Measurements from ENCODE around the gene NRCAM. TPM values are rescaled to one million over a fixed set of nuclear protein-coding genes. Genes with fewer than 3 reads are reported as not detected.

Gene NRCAM
- total and polyA plus RNA-seq, 2 of the 8 experiments (the other 6 are each of a cell fraction or from before 2014, with no cell fraction given) = 2.7 to 3.8 TPM

DNA sequence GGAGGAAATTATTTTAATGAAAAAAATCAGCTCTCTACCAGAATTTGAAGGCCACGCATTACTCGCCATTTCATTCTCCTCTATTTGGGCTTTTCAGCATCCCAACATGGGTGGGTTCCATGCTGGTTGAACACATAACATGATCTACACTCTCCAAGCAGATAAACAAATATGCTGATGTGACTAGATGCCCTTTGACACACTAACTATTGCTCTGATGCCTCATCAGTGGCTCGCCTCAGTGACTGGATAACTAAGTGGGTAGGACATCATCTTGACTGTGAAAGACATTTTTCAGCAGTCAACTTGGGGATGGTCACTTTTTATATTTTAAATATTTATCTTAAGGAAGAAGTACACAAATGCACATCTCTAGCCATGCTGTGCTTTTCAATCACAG, 212.1 kb downstream of the NRCAM start:
- no peak for FAIRE-seq

More for the DNA sequence above, 212.1 kb downstream of the NRCAM start:
- no peak overlapping the region for H3K4ac ChIP-seq (replicated peaks; ENCODE audit: insufficient read length, low read depth, low read length)
- no peaks in the 10 kb centered on the region for H3K23me2 ChIP-seq (ENCODE audit: low read depth, low read length)
- H3K79me1 ChIP-seq (ENCODE audit: low read depth, low read length) = no peaks in the 10 kb centered on the region
- H3K27me3 ChIP-seq (replicated peaks in 1 of 4; ENCODE audit: control insufficient read depth in 3 of 4, extremely low read depth in 1 of 4, insufficient read depth in 3 of 4, low read length in 3 of 4) = no peaks in the 10 kb centered on the region
- no peak overlapping the region for H2BK15ac ChIP-seq (ENCODE audit: low read length)
- H4K20me1 ChIP-seq (replicated peaks in 1 of 2; ENCODE audit: control insufficient read depth in 1 of 2, insufficient read depth in 2 of 2, low read length in 2 of 2) = no peaks in the 10 kb centered on the region
- H2BK12ac ChIP-seq (ENCODE audit: low read depth, low read length) = no peak overlapping the region
- TF ChIP-seq, protein P1, sequence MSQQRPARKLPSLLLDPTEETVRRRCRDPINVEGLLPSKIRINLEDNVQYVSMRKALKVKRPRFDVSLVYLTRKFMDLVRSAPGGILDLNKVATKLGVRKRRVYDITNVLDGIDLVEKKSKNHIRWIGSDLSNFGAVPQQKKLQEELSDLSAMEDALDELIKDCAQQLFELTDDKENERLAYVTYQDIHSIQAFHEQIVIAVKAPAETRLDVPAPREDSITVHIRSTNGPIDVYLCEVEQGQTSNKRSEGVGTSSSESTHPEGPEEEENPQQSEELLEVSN (IDR thresholded peaks at IDR 0.05) = no peak
- no peak for TF ChIP-seq JUND (IDR thresholded peaks at IDR 0.05; ENCODE audit: low read length)
- no peak for TF ChIP-seq HDAC6 (IDR thresholded peaks at IDR 0.05; ENCODE audit: low read depth, low read length)
- TF ChIP-seq MAFK (IDR thresholded peaks at IDR 0.05; ENCODE audit: low read depth, low read length) = no peak
- TF ChIP-seq SP2 (IDR thresholded peaks at IDR 0.05; ENCODE audit: low read length) = no peak
- no peak for TF ChIP-seq NANOG (IDR thresholded peaks at IDR 0.05; ENCODE audit: insufficient read depth, low read depth, low read length, poor library complexity, severe bottlenecking)
- no peak for TF ChIP-seq PHF8 (conservative IDR thresholded peaks at IDR 0.05; ENCODE audit: low read depth, low read length)
- no peak for TF ChIP-seq SIRT6 (IDR thresholded peaks at IDR 0.05; ENCODE audit: low read length)
- TF ChIP-seq, protein P2, sequence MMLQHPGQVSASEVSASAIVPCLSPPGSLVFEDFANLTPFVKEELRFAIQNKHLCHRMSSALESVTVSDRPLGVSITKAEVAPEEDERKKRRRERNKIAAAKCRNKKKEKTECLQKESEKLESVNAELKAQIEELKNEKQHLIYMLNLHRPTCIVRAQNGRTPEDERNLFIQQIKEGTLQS (IDR thresholded peaks at IDR 0.05; ENCODE audit: insufficient read depth, low read depth, low read length) = no peak
- 96% methylated on average over 3 of the region's 3 CpGs; no CpG with 5 or more reads in 1 of the 2 experiments for WGBS, 2 experiments (ENCODE audit: extremely low coverage in 1 of 2, insufficient coverage in 1 of 2, insufficient read length in 1 of 2, insufficient replicate concordance in 2 of 2, low coverage in 1 of 2, low lambda C conversion rate in 2 of 2, missing lambda C conversion rate in 1 of 2)
- H4K8ac ChIP-seq (ENCODE audit: extremely low read depth, insufficient read depth, low read length) = no peak overlapping the region
- H3K4me2 ChIP-seq (ENCODE audit: insufficient read depth in 1 of 2, low read depth in 2 of 2, low read length in 2 of 2) = no peak overlapping the region
- H3K9ac ChIP-seq (replicated peaks in 1 of 4; ENCODE audit: extremely low read depth in 1 of 4, low read depth in 3 of 4, low read length in 3 of 4) = no peak overlapping the region
- H2AFZ ChIP-seq (ENCODE audit: low read length) = no peak overlapping the region
- no peak overlapping the region for H3K27ac ChIP-seq (ENCODE audit: low read depth, low read length)
- no peaks in the 10 kb centered on the region for H3K36me3 ChIP-seq (ENCODE audit: control insufficient read depth in 2 of 4, insufficient read depth in 4 of 4, low read length in 3 of 4)
- no peak overlapping the region for H2AK5ac ChIP-seq (ENCODE audit: low read depth, low read length)
- H3K9me3 ChIP-seq (ENCODE audit: insufficient read depth in 2 of 2, low read depth in 1 of 2, low read length in 1 of 2) = no peaks in the 10 kb centered on the region
- no peak overlapping the region for H3K14ac ChIP-seq (ENCODE audit: insufficient read length)
- H2BK20ac ChIP-seq (ENCODE audit: low read length) = no peak overlapping the region
- H3K4me3 ChIP-seq (ENCODE audit: extremely low read depth in 1 of 4, insufficient read depth in 2 of 4, low read depth in 3 of 4, low read length in 4 of 4) = no peak overlapping the region
- H3K23ac ChIP-seq (ENCODE audit: insufficient read length) = no peak overlapping the region
- H3K79me2 ChIP-seq (ENCODE audit: control insufficient read depth in 1 of 2, insufficient read depth in 2 of 2, low read length in 2 of 2) = no peaks in the 10 kb centered on the region
- ChIA-PET CTCF (ENCODE audit: partially characterized antibody) (no interaction called here), POLR2A (ENCODE audit: partially characterized antibody) (interaction anchor here (0.9 kb wide), 1 partner anchor 10 kb away, joined by 3 read pairs; no protein-coding TSS in a partner anchor)
- H2BK120ac ChIP-seq (replicated peaks; ENCODE audit: low read depth, low read length) = no peak overlapping the region
- no peak overlapping the region for H4K91ac ChIP-seq (replicated peaks; ENCODE audit: insufficient read length, low read length)
- H3K18ac ChIP-seq (ENCODE audit: extremely low read depth, low read length) = no peak overlapping the region
- H3K56ac ChIP-seq (replicated peaks; ENCODE audit: insufficient read length, low read depth, low read length) = no peak overlapping the region
- no peak overlapping the region for H4K5ac ChIP-seq (ENCODE audit: insufficient read length, low read depth, low read length)
- H3K4me1 ChIP-seq (replicated peaks in 1 of 4; ENCODE audit: control insufficient read depth in 3 of 4, insufficient read depth in 4 of 4, low read length in 3 of 4) = peaks cover 0 to 11% (median 3%) of the 10 kb centered on the region in 4 experiments; a peak in 3 of 7 replicates
- H2BK5ac ChIP-seq (ENCODE audit: low read depth, low read length) = no peak overlapping the region
- DNase-seq (ENCODE audit: low read depth in 1 of 2, low spot score in 2 of 2) = no peak

Data from H1 (cell line).